Hepatocyte (in vitro differentiated cells): ENCODE results near the gene SDK1. TPM values are rescaled to one million over a fixed set of nuclear protein-coding genes. Genes with fewer than 3 reads are reported as not detected.

ENCODE experiments used
- DNase-seq: peaks from one replicate; pipeline ENCODE4 v3.0.0-alpha.2; 2016; ENCODE audit warnings: low spot score
- H2AFZ ChIP-seq: fragments of 200-600 bp; sonication (generic); 2 replicates; pipeline ENCODE4 v1.6.0; 2016; ENCODE audit warnings: antibody characterized with exemption, mild to moderate bottlenecking
- H3K27ac ChIP-seq: fragments of 200-600 bp; sonication (generic); 2 replicates; pipeline ENCODE4 v1.5.1; 2016; ENCODE audit warnings: mild to moderate bottlenecking
- H3K27me3 ChIP-seq: fragments of 200-600 bp; sonication (generic); 2 replicates; pipeline ENCODE4 v1.6.1; 2016
- H3K36me3 ChIP-seq: fragments of 200-600 bp; sonication (generic); replicated peaks from 2 replicates; pipeline ENCODE4 v1.5.1; 2016; ENCODE audit warnings: low read depth; ENCODE audit not compliant: insufficient read depth
- H3K4me1 ChIP-seq: fragments of 200-600 bp; sonication (generic); 2 replicates; pipeline ENCODE4 v1.5.1; 2016; ENCODE audit warnings: mild to moderate bottlenecking, moderate library complexity; ENCODE audit not compliant: insufficient read depth
- H3K4me2 ChIP-seq: fragments of 200-600 bp; sonication (generic); 2 replicates; pipeline ENCODE4 v1.6.0; 2016
- H3K4me3 ChIP-seq: fragments of 200-600 bp; sonication (generic); 2 replicates; pipeline ENCODE4 v1.5.1; 2016; ENCODE audit warnings: mild to moderate bottlenecking
- H3K79me2 ChIP-seq: fragments of 200-600 bp; sonication (generic); 2 replicates; pipeline ENCODE4 v1.6.0; 2017; ENCODE audit warnings: mild to moderate bottlenecking
- H3K9me2 ChIP-seq: fragments of 200-600 bp; sonication (generic); replicated peaks from 2 replicates; pipeline ENCODE4 v1.6.0; 2017; ENCODE audit warnings: mild to moderate bottlenecking; ENCODE audit not compliant: insufficient read depth
- H3K9me3 ChIP-seq: fragments of 200-600 bp; sonication (generic); 2 replicates; pipeline ENCODE4 v1.5.1; 2016; ENCODE audit warnings: low read depth, mild to moderate bottlenecking
- H4K20me1 ChIP-seq: fragments of 200-600 bp; sonication (generic); 2 replicates; pipeline ENCODE4 v1.6.0; 2016; ENCODE audit warnings: mild to moderate bottlenecking; ENCODE audit not compliant: insufficient read depth, poor library complexity, severe bottlenecking
- CTCF ChIP-seq: fragments of 200-600 bp; sonication (generic); IDR thresholded peaks from 2 replicates; pipeline ENCODE4 v1.5.1; 2016; ENCODE audit warnings: antibody characterized with exemption, mild to moderate bottlenecking; ENCODE audit not compliant: poor library complexity
- EZH2 ChIP-seq: fragments of 200-600 bp; sonication (generic); IDR thresholded peaks from 2 replicates; pipeline ENCODE4 v1.6.1; 2016; ENCODE audit warnings: antibody characterized with exemption, mild to moderate bottlenecking, borderline replicate concordance
- EZH2phosphoT487 ChIP-seq: fragments of 200-600 bp; sonication (generic); IDR thresholded peaks from one replicate; pipeline ENCODE4 v1.6.1; 2018; ENCODE audit warnings: antibody characterized with exemption, mild to moderate bottlenecking, low read depth, moderate library complexity; ENCODE audit not compliant: unreplicated experiment, severe bottlenecking
- whole genome bisulfite sequencing: methylation state at CpG from one replicate; pipeline ENCODE4 v1.1.6; 2016; ENCODE audit warnings: low lambda C conversion rate; ENCODE audit errors: missing lambda C conversion rate; 5-methylcytosine and 5-hydroxymethylcytosine counted together
- polyA plus RNA-seq: library from polyadenylated mRNA; unstranded; fragments of >200 nt; fragmentation: Nextera tagmentation; extraction: Ambion mirVana; gene quantifications from 2 replicates; pipeline ENCODE4 v1.2.1, GENCODE V29; 2016
- total RNA-seq: library from RNA; depleted of rRNA; stranded (reverse); fragments of >200 nt; gene quantifications from 2 replicates; pipeline ENCODE4 v1.2.3, GENCODE V29; 2014

SDK1 gene
- total and polyA plus RNA-seq, 2 experiments from 2014 or later, result 4.3 to 10.0 TPM

DNA sequence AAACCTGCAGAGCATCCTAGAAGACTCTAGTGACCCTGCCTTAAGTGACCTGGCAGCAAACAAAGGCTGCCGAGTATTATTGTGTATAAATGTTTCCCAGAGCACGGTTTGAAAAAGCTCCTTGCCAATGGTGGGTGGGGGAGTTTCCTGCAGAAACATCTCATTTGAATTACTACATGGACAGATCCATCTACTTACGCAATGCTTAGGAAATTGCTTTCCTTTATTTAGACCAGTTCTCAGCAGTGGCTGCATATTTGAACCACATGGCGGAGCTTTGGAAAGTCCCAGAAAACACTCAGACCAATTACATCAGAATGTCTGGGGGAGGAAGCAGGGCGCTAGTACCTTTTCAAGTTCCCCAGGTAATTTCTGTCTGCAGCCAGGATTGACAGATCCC, 560.9 kb downstream of the SDK1 start:
- H3K4me1 ChIP-seq, result no peaks in the 10 kb centered on the region
- H3K27ac ChIP-seq, result peak overlapping the region; percentile 1
- H3K9me2 ChIP-seq, result no peaks in the 10 kb centered on the region
- DNase-seq, result peak; percentile 53
- 43% methylated on average over 5 of the region's 5 CpGs for WGBS
- no peaks in the 10 kb centered on the region for H3K9me3 ChIP-seq
- H2AFZ ChIP-seq, result no peak overlapping the region
- no peaks in the 10 kb centered on the region for H3K36me3 ChIP-seq
- TF ChIP-seq CTCF (no peak), EZH2 (no peak), EZH2phosphoT487 (no peak)
- no peaks in the 10 kb centered on the region for H4K20me1 ChIP-seq
- H3K4me2 ChIP-seq, result no peak overlapping the region
- H3K4me3 ChIP-seq, result no peak overlapping the region
- no peaks in the 10 kb centered on the region for H3K27me3 ChIP-seq
- no peaks in the 10 kb centered on the region for H3K79me2 ChIP-seq

GRCh38 chr7:3862774-3863173, 561.7 kb downstream of the SDK1 start:
- TF ChIP-seq CTCF (no peak), EZH2 (no peak), EZH2phosphoT487 (no peak)
- WGBS, result 93% methylated on average over 4 of the region's 4 CpGs
- no peak overlapping the region for H3K4me2 ChIP-seq
- no peaks in the 10 kb centered on the region for H3K27me3 ChIP-seq
- no peaks in the 10 kb centered on the region for H3K79me2 ChIP-seq
- no peaks in the 10 kb centered on the region for H3K9me3 ChIP-seq
- H3K27ac ChIP-seq, result peak overlapping the region; percentile 1
- H3K9me2 ChIP-seq, result no peaks in the 10 kb centered on the region
- H3K36me3 ChIP-seq, result no peaks in the 10 kb centered on the region
- H3K4me1 ChIP-seq, result no peaks in the 10 kb centered on the region
- DNase-seq, result no peak
- H2AFZ ChIP-seq, result no peak overlapping the region
- no peaks in the 10 kb centered on the region for H4K20me1 ChIP-seq
- H3K4me3 ChIP-seq, result no peak overlapping the region

- Histone ChIP-seq H2AFZ (no peak overlapping the region), H3K4me2 (no peak overlapping the region), H3K36me3 (no peaks in the 10 kb centered on the region), H4K20me1 (no peaks in the 10 kb centered on the region), H3K4me3 (no peak overlapping the region), H3K4me1 (no peaks in the 10 kb centered on the region), H3K27ac (no peak overlapping the region), H3K27me3 (no peaks in the 10 kb centered on the region), H3K79me2 (no peaks in the 10 kb centered on the region), H3K9me3 (no peaks in the 10 kb centered on the region), H3K9me2 (no peaks in the 10 kb centered on the region)
- 92% methylated on average over 5 of the region's 5 CpGs for WGBS
- no peak for DNase-seq
- TF ChIP-seq EZH2 (no peak), EZH2phosphoT487 (no peak), CTCF (no peak)
Observed at GRCh38 chr7:3866277-3866676, 565.2 kb downstream of the SDK1 start.

DNA sequence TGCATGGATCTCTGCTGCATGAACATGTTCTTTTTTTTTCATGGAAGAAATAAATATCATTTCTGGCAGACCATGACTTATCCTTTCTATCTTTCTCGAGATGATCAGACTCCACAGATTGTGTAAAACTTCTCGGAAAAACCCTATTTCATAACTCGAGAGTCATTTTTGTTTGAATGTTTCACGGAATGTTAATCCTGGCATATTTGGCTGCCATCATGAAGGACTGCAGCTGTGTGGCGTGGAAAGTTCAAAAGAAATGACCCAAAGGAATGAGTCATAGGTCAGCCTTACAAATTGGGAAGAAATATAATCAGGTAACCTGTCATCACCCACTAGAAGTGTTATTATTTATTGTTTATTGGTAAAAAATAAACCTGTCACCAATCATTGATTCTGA, 566.8 kb downstream of the SDK1 start:
- no peak overlapping the region for H3K4me2 ChIP-seq
- WGBS, result 75% methylated on average over 5 of the region's 5 CpGs
- peak overlapping the region; percentile 42 for H3K27ac ChIP-seq

More for the DNA sequence above, 566.8 kb downstream of the SDK1 start:
- H3K79me2 ChIP-seq, result no peaks in the 10 kb centered on the region
- H3K4me1 ChIP-seq, result no peaks in the 10 kb centered on the region
- H3K4me3 ChIP-seq, result no peak overlapping the region
- no peaks in the 10 kb centered on the region for H3K9me2 ChIP-seq
- TF ChIP-seq EZH2, result no peak
- no peak for TF ChIP-seq EZH2phosphoT487
- TF ChIP-seq CTCF, result no peak
- H3K9me3 ChIP-seq, result no peaks in the 10 kb centered on the region
- no peaks in the 10 kb centered on the region for H4K20me1 ChIP-seq
- no peaks in the 10 kb centered on the region for H3K36me3 ChIP-seq
- H3K27me3 ChIP-seq, result no peaks in the 10 kb centered on the region
- no peak for DNase-seq
- H2AFZ ChIP-seq, result no peak overlapping the region
